HG03159 (cell line): Measurements from ENCODE around the gene TMEM156.
"Not testable (repeated sequence)": the region's sequence is repeated elsewhere in the genome, so short reads cannot be mapped to it uniquely, and the experiment has no call there.

ENCODE experiments used
- ATAC-seq: cut with Tn5 transposase; IDR thresholded peaks from one replicate; pipeline ENCODE4 v1.9.1; 2021; ENCODE audit warnings: mild to moderate bottlenecking, moderate library complexity; ENCODE audit not compliant: unreplicated experiment

The TMEM156 gene

GRCh38 chr4:38993683-38994082 lies 38.5 kb downstream of the TMEM156 start:
- no peak for ATAC-seq

- no peak for ATAC-seq
These were observed 42.0 kb downstream of the TMEM156 start for GRCh38 chr4:38990241-38990640.

- no peak for ATAC-seq
These were observed 42.7 kb downstream of the TMEM156 start for GRCh38 chr4:38989487-38989886.

GRCh38 chr4:38988353-38988752 lies 43.9 kb downstream of the TMEM156 start:
- not testable (repeated sequence) for ATAC-seq

GRCh38 chr4:38987491-38987890 lies 44.7 kb downstream of the TMEM156 start:
- no peak for ATAC-seq

GRCh38 chr4:38985410-38986100 lies 46.7 kb downstream of the TMEM156 start:
- no peak for ATAC-seq

GRCh38 chr4:38983787-38984598 lies 48.2 kb downstream of the TMEM156 start:
- no peak for ATAC-seq

GRCh38 chr4:38983291-38983690 lies 48.9 kb downstream of the TMEM156 start:
- no peak for ATAC-seq

- no peak for ATAC-seq
These were observed 49.7 kb downstream of the TMEM156 start for GRCh38 chr4:38982361-38983095.

- no peak for ATAC-seq
These were observed 51.1 kb downstream of the TMEM156 start for GRCh38 chr4:38980903-38981676.

- no peak for ATAC-seq
These were observed 52.5 kb downstream of the TMEM156 start for GRCh38 chr4:38979511-38980230.

- ATAC-seq: no peak
These were observed 53.1 kb downstream of the TMEM156 start for GRCh38 chr4:38979081-38979480.

GRCh38 chr4:38976308-38976707 lies 55.9 kb downstream of the TMEM156 start:
- no peak for ATAC-seq

- no peak for ATAC-seq
These were observed 63.5 kb downstream of the TMEM156 start for GRCh38 chr4:38968668-38969067.

GRCh38 chr4:38967260-38968095 lies 64.7 kb downstream of the TMEM156 start:
- no peak for ATAC-seq

- ATAC-seq: no peak
These were observed 66.3 kb downstream of the TMEM156 start for GRCh38 chr4:38965866-38966265.

- ATAC-seq: no peak
These were observed 67.0 kb downstream of the TMEM156 start for GRCh38 chr4:38964942-38965775.

- ATAC-seq: not testable (repeated sequence)
These were observed 73.0 kb downstream of the TMEM156 start for GRCh38 chr4:38959248-38959647.
